Activated naive CD8-positive, alpha-beta T cell (primary cell): Measurements from ENCODE around the gene PAQR4.

ENCODE experiments used
- H3K27ac Mint-ChIP-seq: one replicate; pipeline ENCODE4 v1.8.0; 2021; ENCODE audit warnings: mixed read lengths
- H3K27me3 Mint-ChIP-seq: one replicate; pipeline ENCODE4 v1.8.0; 2021; ENCODE audit warnings: mixed read lengths
- H3K36me3 Mint-ChIP-seq: one replicate; pipeline ENCODE4 v1.8.0; 2021; ENCODE audit warnings: mixed read lengths
- H3K4me1 Mint-ChIP-seq: one replicate; pipeline ENCODE4 v1.8.0; 2021; ENCODE audit warnings: low read depth, mixed read lengths
- H3K4me3 Mint-ChIP-seq: one replicate; pipeline ENCODE4 v1.8.0; 2021; ENCODE audit warnings: mild to moderate bottlenecking, mixed read lengths
- H3K9me3 Mint-ChIP-seq: one replicate; pipeline ENCODE4 v1.8.0; 2021; ENCODE audit warnings: low read depth, mixed read lengths

PAQR4 gene

GRCh38 chr16:2991566-2992261, 22.6 kb downstream of the PAQR4 start:
- H3K27me3 Mint-ChIP-seq: no peaks in the 10 kb centered on the region
- no peaks in the 10 kb centered on the region for H3K36me3 Mint-ChIP-seq
- no peak overlapping the region for H3K4me3 Mint-ChIP-seq
- H3K4me1 Mint-ChIP-seq: no peaks in the 10 kb centered on the region
- no peak overlapping the region for H3K27ac Mint-ChIP-seq
- H3K9me3 Mint-ChIP-seq: no peaks in the 10 kb centered on the region

- H3K27ac Mint-ChIP-seq: no peak overlapping the region
- no peak overlapping the region for H3K4me3 Mint-ChIP-seq
- no peaks in the 10 kb centered on the region for H3K36me3 Mint-ChIP-seq
- H3K27me3 Mint-ChIP-seq: no peaks in the 10 kb centered on the region
- H3K4me1 Mint-ChIP-seq: no peaks in the 10 kb centered on the region
- no peaks in the 10 kb centered on the region for H3K9me3 Mint-ChIP-seq
Observed at GRCh38 chr16:2992383-2993081, 23.4 kb downstream of the PAQR4 start.

- Mint-ChIP-seq H3K27ac (no peak overlapping the region), H3K4me3 (no peak overlapping the region), H3K36me3 (no peaks in the 10 kb centered on the region), H3K9me3 (no peaks in the 10 kb centered on the region), H3K4me1 (no peaks in the 10 kb centered on the region), H3K27me3 (no peaks in the 10 kb centered on the region)
Observed at GRCh38 chr16:2996298-2996697, 27.1 kb downstream of the PAQR4 start.

GRCh38 chr16:2999929-3000328, 30.8 kb downstream of the PAQR4 start:
- no peak overlapping the region for H3K4me3 Mint-ChIP-seq
- H3K27me3 Mint-ChIP-seq: no peaks in the 10 kb centered on the region
- no peaks in the 10 kb centered on the region for H3K36me3 Mint-ChIP-seq
- H3K27ac Mint-ChIP-seq: no peak overlapping the region
- peaks cover 3% of the 10 kb centered on the region for H3K4me1 Mint-ChIP-seq
- no peaks in the 10 kb centered on the region for H3K9me3 Mint-ChIP-seq

- Mint-ChIP-seq H3K27me3 (no peaks in the 10 kb centered on the region), H3K36me3 (no peaks in the 10 kb centered on the region), H3K4me1 (peaks cover 4% of the 10 kb centered on the region), H3K9me3 (no peaks in the 10 kb centered on the region), H3K4me3 (no peak overlapping the region), H3K27ac (no peak overlapping the region)
Observed at GRCh38 chr16:3000540-3000939, 31.4 kb downstream of the PAQR4 start.

GRCh38 chr16:3001316-3001715, 32.2 kb downstream of the PAQR4 start:
- Mint-ChIP-seq H3K27me3 (no peaks in the 10 kb centered on the region), H3K4me1 (peaks cover 4% of the 10 kb centered on the region), H3K4me3 (no peak overlapping the region), H3K36me3 (no peaks in the 10 kb centered on the region), H3K27ac (no peak overlapping the region), H3K9me3 (no peaks in the 10 kb centered on the region)

- peak overlapping the region; percentile 78 for H3K4me3 Mint-ChIP-seq
- no peak overlapping the region for H3K27ac Mint-ChIP-seq
- H3K4me1 Mint-ChIP-seq: peaks cover 26% of the 10 kb centered on the region
- H3K36me3 Mint-ChIP-seq: no peaks in the 10 kb centered on the region
- H3K9me3 Mint-ChIP-seq: no peaks in the 10 kb centered on the region
- no peaks in the 10 kb centered on the region for H3K27me3 Mint-ChIP-seq
Observed at GRCh38 chr16:3003582-3004270, 34.6 kb downstream of the PAQR4 start.

GRCh38 chr16:3004319-3004718, 35.2 kb downstream of the PAQR4 start:
- Mint-ChIP-seq H3K27ac (no peak overlapping the region), H3K27me3 (no peaks in the 10 kb centered on the region), H3K9me3 (no peaks in the 10 kb centered on the region), H3K4me1 (peaks cover 29% of the 10 kb centered on the region), H3K36me3 (no peaks in the 10 kb centered on the region), H3K4me3 (no peak overlapping the region)

- no peaks in the 10 kb centered on the region for H3K27me3 Mint-ChIP-seq
- peak overlapping the region; percentile 58 for H3K4me3 Mint-ChIP-seq
- H3K4me1 Mint-ChIP-seq: peaks cover 29% of the 10 kb centered on the region
- no peaks in the 10 kb centered on the region for H3K36me3 Mint-ChIP-seq
- no peaks in the 10 kb centered on the region for H3K9me3 Mint-ChIP-seq
- H3K27ac Mint-ChIP-seq: no peak overlapping the region
Observed at GRCh38 chr16:3004781-3005284, 35.7 kb downstream of the PAQR4 start.

GRCh38 chr16:3007059-3007956, 38.2 kb downstream of the PAQR4 start:
- H3K27ac Mint-ChIP-seq: no peak overlapping the region
- H3K27me3 Mint-ChIP-seq: no peaks in the 10 kb centered on the region
- peaks cover 30% of the 10 kb centered on the region for H3K4me1 Mint-ChIP-seq
- peak overlapping the region; percentile 65 for H3K4me3 Mint-ChIP-seq
- H3K9me3 Mint-ChIP-seq: no peaks in the 10 kb centered on the region
- no peaks in the 10 kb centered on the region for H3K36me3 Mint-ChIP-seq

GRCh38 chr16:3007957-3008689, 39.0 kb downstream of the PAQR4 start:
- H3K4me3 Mint-ChIP-seq: peak overlapping the region; percentile 65
- no peaks in the 10 kb centered on the region for H3K36me3 Mint-ChIP-seq
- H3K4me1 Mint-ChIP-seq: peaks cover 30% of the 10 kb centered on the region
- no peak overlapping the region for H3K27ac Mint-ChIP-seq
- H3K9me3 Mint-ChIP-seq: no peaks in the 10 kb centered on the region
- H3K27me3 Mint-ChIP-seq: no peaks in the 10 kb centered on the region

- H3K27me3 Mint-ChIP-seq: no peaks in the 10 kb centered on the region
- H3K4me1 Mint-ChIP-seq: peaks cover 30% of the 10 kb centered on the region
- H3K4me3 Mint-ChIP-seq: peak overlapping the region; percentile 65
Observed at GRCh38 chr16:3008690-3009037, 39.5 kb downstream of the PAQR4 start.

GRCh38 chr16:3009568-3010390, 40.6 kb downstream of the PAQR4 start:
- no peaks in the 10 kb centered on the region for H3K27me3 Mint-ChIP-seq
- H3K27ac Mint-ChIP-seq: no peak overlapping the region
- H3K36me3 Mint-ChIP-seq: no peaks in the 10 kb centered on the region
- peaks cover 29% of the 10 kb centered on the region for H3K4me1 Mint-ChIP-seq
- H3K4me3 Mint-ChIP-seq: no peak overlapping the region
- H3K9me3 Mint-ChIP-seq: no peaks in the 10 kb centered on the region

More at GRCh38 chr16:3008690-3009037, 39.5 kb downstream of the PAQR4 start:
- Mint-ChIP-seq H3K9me3 (no peaks in the 10 kb centered on the region), H3K36me3 (no peaks in the 10 kb centered on the region), H3K27ac (no peak overlapping the region)
